GM21360 (cell line): ENCODE data around the gene MYH14.
"Not testable (repeated sequence)": the region's sequence is repeated elsewhere in the genome, so short reads cannot be mapped to it uniquely, and the experiment has no call there.

Experiments
- ATAC-seq: cut with Tn5 transposase; IDR thresholded peaks from one replicate; pipeline ENCODE4 v1.9.1; 2021; ENCODE audit warnings: mild to moderate bottlenecking, moderate library complexity; ENCODE audit not compliant: unreplicated experiment

The MYH14 gene

DNA sequence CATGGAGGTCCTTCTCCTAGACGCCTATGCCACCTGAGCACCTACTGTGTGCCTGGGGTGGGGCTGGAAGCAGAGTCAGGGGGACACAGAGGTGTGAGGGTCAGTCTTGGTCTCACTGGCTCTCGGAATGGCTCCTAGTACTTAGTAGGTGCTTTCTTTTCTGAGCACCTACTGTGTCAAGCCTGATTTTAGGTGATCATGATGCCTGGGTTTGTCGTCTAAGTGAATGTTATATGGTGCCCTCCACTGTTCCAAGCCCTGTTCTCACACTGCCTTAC is 20.0 kb downstream of the MYH14 start:
- no peak for ATAC-seq

DNA sequence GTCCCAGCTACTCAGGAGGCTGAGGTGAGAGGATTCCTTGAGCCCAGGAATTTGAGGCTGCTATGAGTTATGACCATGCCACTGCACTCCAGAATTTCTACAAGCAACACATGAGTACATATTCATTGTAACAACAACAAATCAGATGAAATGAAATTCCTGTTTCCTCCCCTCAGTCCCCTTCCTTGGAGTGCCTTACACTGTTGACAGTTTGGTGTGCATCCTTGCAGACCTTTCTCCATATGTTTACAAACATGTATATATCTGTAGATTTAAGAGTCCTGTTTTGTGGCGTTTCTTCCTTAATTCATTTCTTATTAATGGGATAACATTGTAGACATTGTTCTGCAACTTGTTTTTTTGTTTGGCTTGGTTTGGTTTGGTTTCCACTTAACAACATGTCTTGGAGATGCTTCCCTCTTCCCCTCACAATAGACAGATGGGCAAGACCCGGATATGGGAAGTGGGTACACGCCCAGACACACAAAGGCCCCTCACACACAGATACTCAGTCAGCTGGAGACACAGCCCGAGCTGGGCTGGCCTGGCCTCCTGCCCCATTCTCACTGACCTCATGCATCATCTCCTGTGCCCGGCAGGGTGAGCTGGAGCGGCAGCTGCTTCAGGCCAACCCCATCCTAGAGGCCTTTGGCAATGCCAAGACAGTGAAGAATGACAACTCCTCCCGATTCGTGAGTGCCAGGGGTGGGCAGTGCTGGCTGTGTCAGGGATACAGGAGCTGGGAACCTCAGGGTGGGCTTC is 21.7 kb downstream of the MYH14 start:
- no peak for ATAC-seq

DNA sequence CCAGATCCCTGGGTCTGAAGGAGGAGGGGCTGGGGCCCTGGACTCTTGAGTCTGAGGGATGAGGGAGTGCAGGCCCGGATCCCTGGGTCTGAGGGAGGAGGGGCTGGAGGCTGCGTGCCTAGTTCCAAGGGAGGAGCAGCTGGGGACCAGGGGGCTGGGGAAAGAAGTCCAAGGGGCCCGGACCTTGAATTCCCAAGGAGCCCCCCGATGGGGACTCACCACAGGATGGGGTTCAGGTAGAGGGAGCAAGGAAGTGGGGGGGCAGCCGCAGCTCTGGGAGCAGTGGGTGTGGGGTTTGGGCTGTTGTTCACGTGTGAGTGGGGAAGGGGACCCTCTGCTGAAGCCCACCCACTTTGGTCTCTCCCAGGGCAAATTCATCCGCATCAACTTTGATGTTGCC is 23.1 kb downstream of the MYH14 start:
- ATAC-seq: no peak

DNA sequence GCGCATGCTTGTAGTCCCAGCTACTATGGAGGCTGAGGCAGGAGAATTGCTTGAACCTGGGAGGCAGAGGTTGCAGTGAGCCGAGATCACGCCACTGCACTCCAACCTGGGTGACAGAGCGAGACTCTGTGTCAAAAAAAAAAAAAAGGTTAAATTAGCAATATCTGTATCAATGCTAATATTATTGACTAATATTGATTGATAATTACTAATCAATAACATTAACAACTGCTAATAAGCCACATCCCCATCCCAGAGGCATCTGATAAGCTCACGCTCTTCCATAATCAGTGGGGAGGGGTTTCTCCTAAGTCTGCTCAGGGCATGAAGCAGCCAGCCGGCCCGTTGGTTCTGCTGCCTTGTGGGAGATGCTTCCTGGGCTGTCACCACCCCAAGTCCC is 24.7 kb downstream of the MYH14 start:
- not testable (repeated sequence) for ATAC-seq

DNA sequence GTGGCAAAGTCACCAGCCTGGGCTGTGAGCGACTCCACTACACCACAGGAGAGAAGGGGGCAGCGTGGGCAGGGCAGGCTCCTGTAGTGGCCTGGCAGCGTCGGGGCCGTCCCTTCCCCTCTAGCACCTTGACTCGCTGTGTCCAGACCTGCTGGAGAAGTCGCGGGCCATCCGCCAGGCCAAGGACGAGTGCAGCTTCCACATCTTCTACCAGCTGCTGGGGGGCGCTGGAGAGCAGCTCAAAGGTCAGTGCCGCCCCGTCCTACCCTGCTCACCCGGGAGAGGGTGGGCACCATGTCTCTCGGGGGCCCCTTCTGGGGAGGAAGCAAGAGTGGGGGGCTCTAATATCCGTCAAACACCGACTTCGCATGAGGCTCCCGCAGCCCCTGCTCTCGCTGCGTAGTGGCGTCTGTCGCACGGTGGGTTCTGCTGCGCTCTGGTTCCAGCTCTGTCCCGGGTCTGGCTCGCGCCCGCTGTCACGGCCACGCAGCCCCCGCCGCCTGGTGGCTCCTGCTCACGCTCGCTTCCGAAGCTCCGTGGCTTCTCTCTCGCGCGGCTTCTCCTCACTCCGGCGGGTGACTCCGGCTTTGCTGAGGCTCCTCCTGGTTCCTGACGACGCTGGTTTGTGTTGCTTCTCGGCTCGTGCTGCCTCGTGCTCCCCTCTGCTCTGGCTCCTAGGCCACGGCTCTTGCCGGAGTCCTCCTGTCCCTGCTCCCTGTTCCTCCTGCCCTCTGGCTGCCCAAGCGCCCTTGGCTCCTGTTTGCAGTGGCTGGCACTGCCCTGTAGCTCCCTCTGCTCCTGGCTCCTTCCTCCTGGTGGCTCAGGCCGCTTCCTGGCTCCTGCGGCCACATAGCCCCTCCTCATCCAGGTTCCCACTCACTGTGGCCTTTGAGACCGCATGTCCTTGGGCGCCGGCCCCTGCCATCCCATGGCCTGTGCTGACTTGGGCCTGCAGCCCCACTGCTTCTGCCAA is 27.2 kb downstream of the MYH14 start:
- ATAC-seq: no peak

DNA sequence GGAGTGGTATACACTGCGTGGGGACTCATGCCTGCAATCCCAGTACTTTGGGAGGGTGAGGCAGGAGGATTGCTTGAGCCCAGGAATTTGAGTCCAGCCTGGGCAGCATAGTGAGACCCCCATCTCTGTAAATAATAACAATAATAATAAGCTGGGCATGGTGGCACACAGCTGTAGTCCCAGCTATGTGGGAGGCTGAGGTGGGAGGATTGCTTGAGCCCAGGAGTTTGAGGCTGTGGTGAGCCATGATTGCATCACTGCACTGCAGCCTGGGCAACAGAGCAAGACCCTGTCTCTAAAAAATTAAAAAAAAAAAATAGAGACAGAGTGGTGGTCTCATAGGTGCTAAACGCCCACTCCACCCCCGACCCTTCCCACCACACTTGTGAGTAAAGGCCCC is 28.0 kb downstream of the MYH14 start:
- ATAC-seq: not testable (repeated sequence)

DNA sequence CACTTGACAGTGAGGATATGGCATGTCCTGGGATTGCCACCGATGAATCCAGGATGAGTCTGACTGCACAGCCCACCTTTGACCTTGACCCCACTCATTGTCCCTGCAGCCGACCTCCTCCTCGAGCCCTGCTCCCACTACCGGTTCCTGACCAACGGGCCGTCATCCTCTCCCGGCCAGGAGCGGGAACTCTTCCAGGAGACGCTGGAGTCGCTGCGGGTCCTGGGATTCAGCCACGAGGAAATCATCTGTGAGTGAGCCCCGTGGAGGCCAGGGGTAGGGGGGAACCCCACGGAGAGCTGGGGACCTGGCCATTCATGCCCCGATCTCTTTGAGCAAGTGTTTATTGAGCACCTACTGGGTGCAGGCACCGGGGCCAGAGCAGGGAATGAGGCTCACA is 28.4 kb downstream of the MYH14 start:
- ATAC-seq: no peak

DNA sequence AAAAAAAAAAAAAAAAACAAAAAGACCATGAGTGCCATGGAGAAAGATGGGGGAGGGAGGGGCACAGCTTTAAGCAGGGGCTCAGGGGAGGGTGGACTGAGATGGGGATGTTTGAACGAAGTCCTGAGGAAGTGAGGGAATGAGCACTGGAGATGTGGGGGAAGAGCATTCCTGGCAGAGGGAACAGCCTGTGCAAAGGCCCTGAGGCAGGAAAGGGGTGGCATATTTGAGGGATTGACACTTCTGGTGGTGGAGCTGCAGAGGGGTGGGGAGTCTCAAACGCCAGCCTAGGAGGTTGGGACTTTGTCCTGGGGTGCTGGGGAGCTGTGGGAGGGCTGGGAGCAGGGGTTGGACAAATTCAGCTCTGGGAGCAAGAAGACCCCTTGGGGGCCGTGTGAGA is 29.2 kb downstream of the MYH14 start:
- ATAC-seq: no peak

DNA sequence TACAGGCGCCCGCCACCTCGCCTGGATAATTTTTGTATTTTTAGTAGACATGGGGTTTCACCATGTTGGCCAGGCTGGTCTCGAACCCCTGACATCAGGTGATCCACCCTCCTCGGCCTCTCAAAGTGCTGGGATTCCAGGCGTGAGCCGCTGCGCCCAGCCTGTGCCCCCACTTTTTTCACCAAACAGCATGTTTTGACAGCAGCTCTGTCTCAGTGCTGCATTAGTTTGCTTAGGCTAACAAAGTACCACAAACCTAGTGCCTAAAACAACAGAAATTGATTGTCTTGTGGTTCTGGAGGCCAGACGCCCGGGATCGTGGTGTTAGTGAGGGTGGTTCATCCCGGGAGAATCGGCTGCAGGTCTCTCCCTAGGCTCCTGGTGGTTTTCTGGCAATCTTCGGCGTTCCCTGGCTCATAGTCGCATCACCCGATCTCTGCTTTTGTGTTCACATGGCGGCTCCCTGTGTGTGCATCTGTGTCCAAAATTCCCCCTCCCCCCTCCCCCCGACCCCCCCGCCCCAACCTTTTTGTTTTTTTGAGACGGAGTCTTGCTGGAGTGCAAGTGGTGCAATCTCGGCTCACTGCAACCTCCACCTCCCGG is 30.0 kb downstream of the MYH14 start:
- ATAC-seq: no peak

DNA sequence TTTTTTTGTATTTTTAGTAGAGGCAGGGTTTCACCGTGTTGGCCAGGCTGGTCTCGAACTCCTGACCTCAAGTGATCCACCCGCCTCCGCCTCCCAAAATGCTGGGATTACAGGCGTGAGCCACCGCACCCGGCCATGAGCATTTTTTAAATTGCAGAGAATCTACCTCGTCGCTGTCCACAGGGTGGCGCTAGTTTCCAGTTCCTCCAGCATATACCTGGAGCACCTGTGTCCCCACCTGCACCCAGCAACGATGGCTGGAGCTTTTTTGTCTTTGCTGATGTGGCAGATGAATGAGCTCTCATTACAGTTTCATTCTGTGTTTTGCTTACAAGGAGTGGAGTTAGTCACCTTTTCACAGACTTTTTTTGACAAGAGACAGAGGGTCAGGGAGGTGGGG is 34.1 kb downstream of the MYH14 start:
- not testable (repeated sequence) for ATAC-seq

DNA sequence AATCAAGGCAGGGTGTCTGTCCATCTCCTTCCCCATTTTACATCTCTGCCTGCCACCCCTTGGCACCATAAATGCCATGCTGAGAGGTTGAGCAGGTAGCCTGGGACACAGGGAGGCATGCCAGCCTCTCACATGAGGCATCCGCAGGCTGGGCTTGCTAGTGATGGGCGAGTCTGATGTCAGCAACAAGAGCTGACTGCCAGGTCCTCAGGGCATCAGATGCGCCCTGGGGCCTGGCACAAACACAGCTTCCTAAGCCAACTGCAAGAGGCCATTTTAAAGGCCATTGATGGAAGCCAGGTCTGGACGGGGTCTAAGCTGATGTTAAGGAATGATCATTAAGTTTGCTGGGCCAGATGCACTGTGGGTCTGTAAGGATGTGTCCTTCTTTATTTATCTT is 34.6 kb downstream of the MYH14 start:
- ATAC-seq: no peak

DNA sequence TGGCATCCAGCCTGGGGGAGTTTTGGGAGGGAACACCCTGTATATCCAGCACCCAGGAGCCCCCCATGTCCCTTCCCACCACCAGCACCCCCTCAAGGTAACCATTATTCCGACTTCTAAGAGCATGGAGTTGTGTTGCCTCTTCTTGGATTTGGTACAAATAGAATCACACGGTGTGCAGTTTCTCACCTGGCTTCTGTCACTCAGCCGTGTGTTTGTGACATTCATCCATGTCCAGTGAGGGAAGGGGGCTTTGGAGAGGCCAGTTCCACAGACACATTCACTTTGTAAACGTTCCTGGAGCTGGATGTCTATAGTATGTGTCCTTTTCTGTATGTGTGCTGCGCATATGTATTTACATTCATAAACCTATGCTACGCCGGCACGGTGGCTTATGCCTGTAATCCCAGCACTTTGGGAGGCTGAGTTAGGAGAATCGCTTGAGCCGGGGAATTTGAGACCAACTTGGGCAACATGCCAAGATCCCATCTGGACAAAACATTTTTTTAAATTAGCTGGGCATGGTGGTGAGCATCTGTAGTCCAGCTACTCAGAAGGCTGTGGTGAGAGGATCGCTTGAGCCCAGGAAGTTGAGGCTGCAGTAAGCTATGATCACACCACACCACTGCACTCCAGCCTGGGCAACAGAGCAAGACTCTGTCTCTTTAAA is 36.6 kb downstream of the MYH14 start:
- no peak for ATAC-seq

DNA sequence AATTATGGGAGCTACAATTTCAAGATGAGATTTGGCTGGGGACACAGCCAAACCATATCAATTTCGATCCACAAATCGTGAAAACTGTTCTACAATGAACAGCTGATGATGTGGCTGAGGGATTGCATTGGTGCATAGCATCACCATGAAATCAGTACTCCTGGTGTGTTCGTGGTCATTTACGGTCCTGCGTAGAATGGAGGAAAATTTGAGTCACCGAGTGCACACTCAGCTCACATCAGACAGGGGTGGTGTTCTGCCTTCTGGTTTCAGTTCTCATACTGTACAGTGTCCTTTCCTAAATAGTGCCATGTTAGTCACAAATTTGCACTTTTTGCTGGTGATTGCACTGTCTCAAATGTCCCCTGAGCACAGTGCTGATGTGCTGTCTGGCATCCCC is 39.2 kb downstream of the MYH14 start:
- no peak for ATAC-seq

DNA sequence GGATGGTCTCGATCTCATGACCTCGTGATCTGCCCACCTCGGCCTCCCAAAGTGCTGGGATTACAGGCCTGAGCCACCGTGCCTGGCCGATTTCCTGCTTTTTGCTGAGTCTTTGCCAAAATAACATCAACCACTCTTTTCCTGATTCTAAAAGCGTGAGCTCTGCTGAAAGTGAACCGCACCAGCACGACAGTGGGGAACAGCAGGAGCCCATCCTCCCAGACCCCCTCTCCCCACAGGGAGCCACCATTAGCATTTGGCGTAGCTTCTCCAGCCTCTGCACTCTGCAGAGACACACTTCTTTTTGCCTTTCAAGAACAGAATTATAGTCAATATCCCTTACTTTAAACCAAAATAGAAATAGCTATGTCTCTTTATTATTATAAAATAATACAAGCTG is 41.3 kb downstream of the MYH14 start:
- ATAC-seq: no peak

DNA sequence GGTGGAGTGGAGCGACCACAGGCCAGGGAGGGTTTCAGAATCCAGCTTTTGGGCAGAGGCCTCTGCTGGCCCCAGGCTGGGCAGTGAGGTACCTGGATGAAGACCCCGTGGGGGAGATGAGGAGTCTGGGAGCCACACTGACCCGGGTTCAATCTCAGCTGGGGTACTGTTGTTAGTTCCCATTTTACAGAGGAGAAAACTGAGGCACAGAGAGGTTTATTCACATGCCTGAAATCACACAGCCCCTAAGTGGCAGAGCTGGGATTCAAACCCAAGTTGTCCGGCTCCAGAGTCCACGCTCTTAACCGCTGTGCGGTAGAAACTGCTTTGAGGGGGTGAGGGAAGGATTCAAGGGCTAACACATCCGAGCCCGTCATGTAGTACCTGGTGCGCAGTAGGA is 45.0 kb downstream of the MYH14 start:
- ATAC-seq: no peak

DNA sequence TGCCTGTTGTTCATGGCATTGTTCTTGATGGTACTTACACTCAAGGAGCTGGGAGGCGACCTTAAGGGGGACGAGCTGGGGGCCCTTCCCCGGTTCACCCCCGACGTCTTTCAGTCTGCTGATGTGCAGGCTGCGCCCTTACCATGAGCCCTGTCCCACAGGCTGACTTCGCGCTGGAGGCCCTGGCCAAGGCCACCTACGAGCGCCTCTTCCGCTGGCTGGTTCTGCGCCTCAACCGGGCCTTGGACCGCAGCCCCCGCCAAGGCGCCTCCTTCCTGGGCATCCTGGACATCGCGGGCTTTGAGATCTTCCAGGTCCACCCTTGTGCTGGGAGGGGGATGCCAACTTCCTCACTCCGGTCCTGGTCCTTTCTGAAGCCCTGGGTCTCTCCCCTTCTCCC is 45.4 kb downstream of the MYH14 start:
- no peak for ATAC-seq

DNA sequence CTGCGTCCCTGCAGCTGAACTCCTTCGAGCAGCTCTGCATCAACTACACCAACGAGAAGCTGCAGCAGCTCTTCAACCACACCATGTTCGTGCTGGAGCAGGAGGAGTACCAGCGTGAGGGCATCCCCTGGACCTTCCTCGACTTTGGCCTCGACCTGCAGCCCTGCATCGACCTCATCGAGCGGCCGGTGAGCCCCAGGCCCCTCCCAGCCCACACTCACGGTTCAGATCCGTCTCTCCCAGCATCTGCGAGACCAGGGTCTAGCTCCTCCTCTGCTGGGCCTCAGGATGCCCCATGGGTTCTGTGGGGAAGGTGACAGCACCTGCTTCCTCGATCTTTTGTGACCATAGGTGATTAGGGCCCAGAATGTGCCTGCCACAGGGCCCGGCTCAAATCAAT is 46.2 kb downstream of the MYH14 start:
- ATAC-seq: no peak

DNA sequence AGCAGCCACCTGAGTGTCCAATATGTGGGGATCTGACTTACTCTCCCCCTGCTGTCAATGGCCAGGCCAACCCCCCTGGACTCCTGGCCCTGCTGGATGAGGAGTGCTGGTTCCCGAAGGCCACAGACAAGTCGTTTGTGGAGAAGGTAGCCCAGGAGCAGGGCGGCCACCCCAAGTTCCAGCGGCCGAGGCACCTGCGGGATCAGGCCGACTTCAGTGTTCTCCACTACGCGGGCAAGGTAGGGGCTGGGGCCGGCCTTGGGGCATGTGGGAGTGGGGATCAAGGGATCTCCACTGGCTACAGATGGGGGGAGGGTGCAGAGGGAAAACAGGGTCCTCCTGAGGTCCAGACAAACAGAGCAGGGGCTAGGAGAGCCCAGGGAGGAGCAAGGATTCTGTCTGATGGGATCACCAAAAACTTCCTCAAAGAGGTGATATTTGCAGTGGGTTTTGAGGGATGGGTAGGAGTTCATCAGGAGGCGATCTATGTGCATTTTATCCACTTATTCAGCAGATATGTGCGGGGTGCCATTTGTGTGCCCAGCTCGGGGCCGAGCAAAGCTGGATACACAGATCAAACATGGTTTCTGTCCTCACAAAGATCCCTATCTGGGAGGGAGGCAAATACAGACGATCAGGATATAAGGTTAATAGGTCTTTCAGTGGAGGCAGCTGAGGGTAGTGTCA is 47.2 kb downstream of the MYH14 start:
- ATAC-seq: no peak

DNA sequence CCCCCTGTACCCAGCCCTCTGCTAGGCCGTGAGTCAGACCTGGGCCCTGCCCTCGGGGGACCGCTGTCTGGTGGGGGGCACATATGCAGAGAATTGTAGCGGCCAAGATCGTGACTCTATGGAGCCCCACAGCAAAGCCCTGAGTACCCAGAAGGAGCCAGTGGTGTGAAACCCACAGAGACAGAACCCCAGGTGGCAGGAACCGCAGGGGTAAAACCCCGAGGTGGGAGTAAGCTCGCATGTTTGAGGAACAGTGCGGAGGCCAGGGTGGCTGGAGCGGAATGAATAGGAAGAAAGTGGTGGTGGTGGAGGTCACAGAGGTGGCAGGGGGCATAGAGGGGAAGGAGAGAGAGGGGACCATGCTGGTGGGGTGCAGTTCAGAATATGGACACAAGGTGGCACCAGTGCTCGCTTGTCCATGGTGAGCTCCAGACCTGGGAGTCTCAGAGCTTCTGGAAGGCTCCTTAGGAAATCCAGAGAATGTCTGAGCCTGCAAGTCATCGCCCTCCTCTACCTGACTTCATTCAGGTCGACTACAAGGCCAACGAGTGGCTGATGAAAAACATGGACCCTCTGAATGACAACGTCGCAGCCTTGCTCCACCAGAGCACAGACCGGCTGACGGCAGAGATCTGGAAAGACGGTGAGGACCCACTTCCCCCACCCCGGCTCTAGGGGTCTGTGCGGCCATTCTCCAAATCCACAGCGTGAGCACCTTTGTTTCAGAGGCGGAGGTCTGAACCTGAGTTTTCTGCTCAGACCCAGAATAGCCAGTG is 48.9 kb downstream of the MYH14 start:
- ATAC-seq: no peak

DNA sequence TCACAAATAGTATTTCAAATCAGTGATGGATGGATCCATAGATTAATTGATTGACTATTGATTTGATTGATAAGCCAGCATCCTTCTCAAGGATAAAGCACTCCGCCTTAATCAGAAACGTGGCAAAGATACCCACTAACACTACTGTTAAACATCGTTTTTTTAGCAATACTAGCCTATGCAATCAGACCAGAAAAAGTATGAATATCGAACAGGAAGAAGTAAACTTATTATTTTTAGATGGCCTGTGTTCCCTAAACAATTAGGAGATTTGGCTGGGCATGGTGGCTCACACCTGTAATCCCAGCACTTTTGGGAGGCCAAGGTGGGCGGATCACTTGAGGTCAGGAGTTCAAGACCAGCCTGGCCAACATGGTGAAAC is 49.5 kb downstream of the MYH14 start:
- no peak for ATAC-seq
